GM19467 (cell line): ENCODE results near the gene SLC16A6.
"Not testable (repeated sequence)": the region's sequence is repeated elsewhere in the genome, so short reads cannot be mapped to it uniquely, and the experiment has no call there.

ENCODE experiments used
- ATAC-seq: cut with Tn5 transposase; IDR thresholded peaks from one replicate; pipeline ENCODE4 v1.9.1; 2021; ENCODE audit warnings: mild to moderate bottlenecking, moderate library complexity; ENCODE audit not compliant: unreplicated experiment

SLC16A6 gene

GRCh38 chr17:68225055-68225454 is 65.9 kb downstream of the SLC16A6 start:
- not testable (repeated sequence) for ATAC-seq

GRCh38 chr17:68222606-68223005 is 68.3 kb downstream of the SLC16A6 start:
- no peak for ATAC-seq

GRCh38 chr17:68221786-68222185 is 69.1 kb downstream of the SLC16A6 start:
- ATAC-seq, result no peak

GRCh38 chr17:68220786-68221185 is 70.1 kb downstream of the SLC16A6 start:
- not testable (repeated sequence) for ATAC-seq

- not testable (repeated sequence) for ATAC-seq
Measured at GRCh38 chr17:68220186-68220585, 70.7 kb downstream of the SLC16A6 start.

GRCh38 chr17:68219429-68219828 is 71.5 kb downstream of the SLC16A6 start:
- ATAC-seq, result not testable (repeated sequence)
